Calu3 (cell line): ENCODE measurements around the gene SELENOK. TPM values are rescaled to one million over a fixed set of nuclear protein-coding genes. Genes with fewer than 3 reads are reported as not detected.

ENCODE experiments used
- BruUV-seq: library from RNA; stranded (reverse); fragments of 400-500 nt; replicated peaks from 2 replicates; lab custom pipeline; 2021; lab: Mats Ljungman, UMichigan
- CTCF ChIA-PET: fragments of 300-600 bp; sonication (Branson Sonifier 250); formaldehyde crosslinking; loops from one replicate; lab custom pipeline; 2022; ENCODE audit warnings: antibody characterized with exemption; lab: Charles Lee
- DNase-seq: peaks from one replicate; pipeline ENCODE4 v3.0.0; 2022
- H3K27ac Mint-ChIP-seq: one replicate; pipeline ENCODE4 v1.8.0; 2022; ENCODE audit warnings: mixed read lengths; ENCODE audit not compliant: unreplicated experiment
- H3K27me3 Mint-ChIP-seq: one replicate; pipeline ENCODE4 v1.8.0; 2022; ENCODE audit warnings: mixed read lengths; ENCODE audit not compliant: unreplicated experiment
- H3K36me3 Mint-ChIP-seq: one replicate; pipeline ENCODE4 v1.8.0; 2022; ENCODE audit warnings: mild to moderate bottlenecking, moderate library complexity, mixed read lengths; ENCODE audit not compliant: insufficient read depth, unreplicated experiment
- H3K4me1 Mint-ChIP-seq: one replicate; pipeline ENCODE4 v1.8.0; 2022; ENCODE audit warnings: mild to moderate bottlenecking, low read depth, mixed read lengths; ENCODE audit not compliant: unreplicated experiment
- H3K4me3 Mint-ChIP-seq: one replicate; pipeline ENCODE4 v1.8.0; 2022; ENCODE audit warnings: mild to moderate bottlenecking, low read depth, moderate library complexity, mixed read lengths; ENCODE audit not compliant: unreplicated experiment
- H3K9me3 Mint-ChIP-seq: one replicate; pipeline ENCODE4 v1.8.0; 2022; ENCODE audit warnings: low read depth, mixed read lengths; ENCODE audit not compliant: unreplicated experiment
- intact Hi-C: fragments of 100-400 bp; cut with micrococcal nuclease; formaldehyde crosslinking; loops from one replicate; pipeline ENCODE4 v1.10.0; 2022; ENCODE audit not compliant: unreplicated experiment
- total RNA-seq: library from RNA; stranded (reverse); gene quantifications from 2 replicates; pipeline ENCODE4 v1.2.3, GENCODE V29; 2022
- TF ChIP-seq, protein P1 (sequence below): fragments of 200-600 bp; IDR thresholded peaks from one replicate; pipeline ENCODE4 v1.8.0; 2022; ENCODE audit warnings: antibody characterized with exemption; ENCODE audit not compliant: unreplicated experiment

The SELENOK gene
- total RNA-seq, 1 experiment from 2014 or later = 52.0 TPM

DNA sequence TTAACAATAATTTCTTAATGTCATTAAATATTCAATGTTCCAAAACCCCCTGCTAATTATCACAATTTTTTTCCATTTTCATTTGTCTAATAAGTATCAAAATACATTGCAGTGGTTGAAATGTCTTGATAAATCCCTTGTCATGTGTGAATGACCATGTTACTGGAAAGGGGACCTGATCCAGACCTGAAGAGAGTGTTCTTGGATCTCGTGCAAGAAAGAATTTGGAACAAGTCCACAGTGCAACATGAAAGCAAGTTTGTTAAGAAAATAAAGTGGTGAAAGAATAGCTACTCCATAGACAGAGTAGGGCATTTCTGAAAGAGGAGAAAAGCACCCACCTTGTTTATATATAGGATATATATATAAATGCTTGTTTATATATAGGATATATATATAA lies 10.4 kb upstream of the SELENOK start:
- BruUV-seq = no TSS peak
- peaks cover 27% of the 10 kb centered on the region for H3K27me3 Mint-ChIP-seq
- H3K27ac Mint-ChIP-seq = no peak overlapping the region
- no peaks in the 10 kb centered on the region for H3K36me3 Mint-ChIP-seq
- CTCF ChIA-PET = no interaction called here
- H3K4me3 Mint-ChIP-seq = no peak overlapping the region
- DNase-seq = no peak
- TF ChIP-seq, protein P1, sequence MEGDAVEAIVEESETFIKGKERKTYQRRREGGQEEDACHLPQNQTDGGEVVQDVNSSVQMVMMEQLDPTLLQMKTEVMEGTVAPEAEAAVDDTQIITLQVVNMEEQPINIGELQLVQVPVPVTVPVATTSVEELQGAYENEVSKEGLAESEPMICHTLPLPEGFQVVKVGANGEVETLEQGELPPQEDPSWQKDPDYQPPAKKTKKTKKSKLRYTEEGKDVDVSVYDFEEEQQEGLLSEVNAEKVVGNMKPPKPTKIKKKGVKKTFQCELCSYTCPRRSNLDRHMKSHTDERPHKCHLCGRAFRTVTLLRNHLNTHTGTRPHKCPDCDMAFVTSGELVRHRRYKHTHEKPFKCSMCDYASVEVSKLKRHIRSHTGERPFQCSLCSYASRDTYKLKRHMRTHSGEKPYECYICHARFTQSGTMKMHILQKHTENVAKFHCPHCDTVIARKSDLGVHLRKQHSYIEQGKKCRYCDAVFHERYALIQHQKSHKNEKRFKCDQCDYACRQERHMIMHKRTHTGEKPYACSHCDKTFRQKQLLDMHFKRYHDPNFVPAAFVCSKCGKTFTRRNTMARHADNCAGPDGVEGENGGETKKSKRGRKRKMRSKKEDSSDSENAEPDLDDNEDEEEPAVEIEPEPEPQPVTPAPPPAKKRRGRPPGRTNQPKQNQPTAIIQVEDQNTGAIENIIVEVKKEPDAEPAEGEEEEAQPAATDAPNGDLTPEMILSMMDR = no peak
- intact Hi-C loops = no loop called here
- no peaks in the 10 kb centered on the region for H3K4me1 Mint-ChIP-seq
- no peaks in the 10 kb centered on the region for H3K9me3 Mint-ChIP-seq

DNA sequence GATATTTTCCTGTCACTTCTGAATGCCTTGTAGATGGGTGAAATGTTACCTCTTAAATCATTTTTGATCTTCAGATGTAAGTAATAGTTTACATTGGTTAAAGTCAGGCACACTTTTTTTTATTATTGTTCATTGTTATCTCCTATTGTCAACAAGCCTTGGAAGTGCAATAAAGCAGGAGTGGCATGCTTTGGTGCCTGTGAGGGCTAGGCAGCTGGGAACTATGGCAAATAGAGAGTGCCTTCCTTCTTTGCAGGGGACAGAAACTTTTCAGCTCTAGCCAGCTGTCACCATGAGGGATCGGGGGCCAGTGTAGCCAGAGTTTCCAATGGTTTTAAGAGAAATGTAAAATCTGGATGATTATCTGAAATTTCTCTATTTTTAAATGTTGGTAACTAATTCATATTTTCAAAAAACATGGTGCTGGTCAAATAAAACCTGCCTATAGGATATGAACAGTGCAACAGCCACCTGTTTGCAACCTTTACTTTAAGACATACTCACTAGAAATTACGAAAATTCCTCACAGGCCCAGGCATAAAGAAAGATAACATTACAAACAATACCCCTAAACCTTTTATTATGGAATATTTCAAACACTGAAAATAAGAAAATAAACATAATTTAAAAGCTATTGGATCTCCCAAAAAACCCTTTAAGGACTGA lies 9.1 kb upstream of the SELENOK start:
- H3K27me3 Mint-ChIP-seq = peaks cover 14% of the 10 kb centered on the region
- CTCF ChIA-PET = no interaction called here
- TF ChIP-seq, protein P1 = no peak
- intact Hi-C loops = no loop called here
- no peak overlapping the region for H3K4me3 Mint-ChIP-seq
- H3K36me3 Mint-ChIP-seq = no peaks in the 10 kb centered on the region
- H3K4me1 Mint-ChIP-seq = no peaks in the 10 kb centered on the region
- BruUV-seq = no TSS peak
- no peaks in the 10 kb centered on the region for H3K9me3 Mint-ChIP-seq
- H3K27ac Mint-ChIP-seq = no peak overlapping the region
- DNase-seq = no peak

DNA sequence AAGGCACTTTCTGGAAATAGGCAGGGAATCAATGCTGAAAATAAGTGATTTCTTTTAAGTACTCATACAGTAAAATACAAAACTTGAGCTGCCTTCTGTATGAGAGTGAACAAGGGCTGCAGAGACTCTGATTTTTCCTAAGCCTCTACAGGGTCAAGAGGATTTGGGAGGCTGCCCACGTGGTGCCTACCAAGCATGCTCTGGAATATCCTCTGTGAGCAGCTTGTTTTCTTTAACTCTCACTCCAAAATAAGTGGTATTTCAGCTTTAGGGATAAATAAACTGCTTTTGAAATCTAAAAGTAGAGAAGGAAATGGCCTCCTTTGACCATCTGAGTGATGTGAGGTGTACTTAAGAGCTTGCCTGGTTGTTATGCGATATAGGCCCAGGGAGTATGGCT lies 8.1 kb upstream of the SELENOK start:
- H3K9me3 Mint-ChIP-seq = no peaks in the 10 kb centered on the region
- no peak overlapping the region for H3K4me3 Mint-ChIP-seq
- no peak for DNase-seq
- BruUV-seq = no TSS peak
- intact Hi-C loops = no loop called here
- H3K27me3 Mint-ChIP-seq = peaks cover 10% of the 10 kb centered on the region
- H3K4me1 Mint-ChIP-seq = no peaks in the 10 kb centered on the region
- H3K36me3 Mint-ChIP-seq = no peaks in the 10 kb centered on the region
- TF ChIP-seq, protein P1 = no peak
- CTCF ChIA-PET = interaction anchor here (0.6 kb wide), 1 partner anchor 213 kb away, joined by 3 read pairs; no protein-coding TSS in a partner anchor
- H3K27ac Mint-ChIP-seq = no peak overlapping the region

DNA sequence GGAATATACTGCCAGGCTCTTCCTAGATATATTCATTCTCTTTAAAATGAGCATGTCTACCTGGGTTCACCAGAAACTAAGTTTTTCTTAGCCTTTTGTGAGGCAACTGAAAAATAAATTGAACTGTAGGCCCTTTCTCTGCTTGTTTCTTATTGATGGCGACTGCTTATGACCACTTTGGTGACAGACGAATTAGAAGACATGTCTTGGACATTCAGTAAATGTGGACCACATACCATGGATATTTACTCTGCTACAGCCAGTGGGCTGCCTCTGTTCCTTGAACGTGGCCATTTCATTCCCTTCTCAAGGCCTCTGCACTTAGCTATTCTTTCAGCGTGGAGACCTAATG lies 603 bp upstream of the SELENOK start:
- Mint-ChIP-seq H3K4me1 (peaks cover 31% of the 10 kb centered on the region), H3K9me3 (no peaks in the 10 kb centered on the region), H3K27ac (peak overlapping the region; percentile 99), H3K27me3 (peaks cover 13% of the 10 kb centered on the region), H3K4me3 (peak overlapping the region; percentile 91), H3K36me3 (peaks cover 40% of the 10 kb centered on the region)
- TSS peak; percentile 99 for BruUV-seq
- intact Hi-C loops = no loop called here
- TF ChIP-seq, protein P1 = no peak
- DNase-seq = no peak
- CTCF ChIA-PET = interaction anchor here (0.6 to 1.8 kb wide), 2 partner anchors 47 to 592 kb away, joined by 3 to 5 read pairs; no protein-coding TSS in a partner anchor
